ENCODE data around the gene SLC9A9. TPM values are rescaled to one million over a fixed set of nuclear protein-coding genes. Genes with fewer than 3 reads are reported as not detected.

The SLC9A9 gene
- total RNA-seq, 6 experiments from 2014 or later, result 0.10 to 0.55 (median 0.33) TPM; not detected in 2

- Mint-ChIP-seq H3K9me3 (peaks cover 14% of the 10 kb centered on the region), H3K27me3 (ENCODE audit: insufficient read depth) (no peaks in the 10 kb centered on the region), H3K27ac (no peak overlapping the region), H3K4me1 (ENCODE audit: low read depth) (no peaks in the 10 kb centered on the region), H3K4me3 (no peak overlapping the region), H3K36me3 (ENCODE audit: low read depth) (no peaks in the 10 kb centered on the region)
- no peak for TF ChIP-seq CTCF (IDR thresholded peaks at IDR 0.05)
- DNase-seq, result no peak
Observed at GRCh38 chr3:143562789-143563188, 285.5 kb downstream of the SLC9A9 start.

GRCh38 chr3:143559296-143559695 lies 289.0 kb downstream of the SLC9A9 start:
- peaks cover 24% of the 10 kb centered on the region for H3K9me3 Mint-ChIP-seq
- H3K27ac Mint-ChIP-seq, result no peak overlapping the region
- TF ChIP-seq CTCF (IDR thresholded peaks at IDR 0.05), result no peak
- no peak overlapping the region for H3K4me3 Mint-ChIP-seq
- DNase-seq, result no peak
- H3K36me3 Mint-ChIP-seq (ENCODE audit: low read depth), result no peaks in the 10 kb centered on the region
- no peaks in the 10 kb centered on the region for H3K4me1 Mint-ChIP-seq (ENCODE audit: low read depth)
- no peaks in the 10 kb centered on the region; the same call in none of the 2 replicates for H3K27me3 Mint-ChIP-seq (ENCODE audit: insufficient read depth)

- no peak for TF ChIP-seq CTCF (IDR thresholded peaks at IDR 0.05)
- Mint-ChIP-seq H3K36me3 (ENCODE audit: low read depth) (no peaks in the 10 kb centered on the region), H3K4me1 (ENCODE audit: low read depth) (no peaks in the 10 kb centered on the region), H3K9me3 (peaks cover 18% of the 10 kb centered on the region), H3K4me3 (no peak overlapping the region), H3K27ac (no peak overlapping the region), H3K27me3 (ENCODE audit: insufficient read depth) (no peaks in the 10 kb centered on the region; the same call in none of the 2 replicates)
- no peak for DNase-seq
Observed at GRCh38 chr3:143552851-143553250, 295.4 kb downstream of the SLC9A9 start.

GRCh38 chr3:143551761-143552160 lies 296.5 kb downstream of the SLC9A9 start:
- H3K27me3 Mint-ChIP-seq (ENCODE audit: insufficient read depth), result no peaks in the 10 kb centered on the region; the same call in 1 of the 2 replicates
- H3K9me3 Mint-ChIP-seq, result peaks cover 14% of the 10 kb centered on the region
- no peak overlapping the region for H3K4me3 Mint-ChIP-seq
- TF ChIP-seq CTCF (IDR thresholded peaks at IDR 0.05), result no peak
- no peak for DNase-seq
- H3K27ac Mint-ChIP-seq, result no peak overlapping the region
- H3K4me1 Mint-ChIP-seq (ENCODE audit: low read depth), result no peaks in the 10 kb centered on the region
- no peaks in the 10 kb centered on the region for H3K36me3 Mint-ChIP-seq (ENCODE audit: low read depth)

GRCh38 chr3:143548861-143549497 lies 299.3 kb downstream of the SLC9A9 start:
- DNase-seq, result no peak
- no peak for TF ChIP-seq CTCF (IDR thresholded peaks at IDR 0.05)
- Mint-ChIP-seq H3K4me1 (ENCODE audit: low read depth) (no peaks in the 10 kb centered on the region), H3K4me3 (no peak overlapping the region), H3K27me3 (ENCODE audit: insufficient read depth) (no peaks in the 10 kb centered on the region), H3K36me3 (ENCODE audit: low read depth) (no peaks in the 10 kb centered on the region), H3K27ac (no peak overlapping the region), H3K9me3 (peaks cover 24% of the 10 kb centered on the region; the same call in 1 of the 2 replicates)
